Omental fat pad (tissue), 4 donors: Measurements from ENCODE around the gene SIK3. TPM values are rescaled to one million over a fixed set of nuclear protein-coding genes. Genes with fewer than 3 reads are reported as not detected.

Experiments
- ATAC-seq: fragments of 150-250 bp; one replicate; pipeline ENCODE4 v1.9.1; 2016; ENCODE audit warnings: mild to moderate bottlenecking, moderate library complexity; ENCODE audit not compliant: low FRiP score
- DNase-seq: peaks from one replicate; pipeline ENCODE4 v3.0.0-alpha.2; 2019; ENCODE audit warnings: low spot score
- CTCF ChIP-seq, 3 donors: fragments of 450-650 bp; IDR thresholded peaks; one replicate each; pipeline ENCODE4 v1.5.1; 2016 to 2017; ENCODE audit warnings: antibody characterized with exemption in 3 of 3, mild to moderate bottlenecking in 3 of 3, moderate library complexity in 2 of 3
- total RNA-seq, 4 donors: library from RNA; depleted of rRNA; stranded (reverse); fragments of >200 nt; gene quantifications; one replicate each; pipeline ENCODE4 v1.1.0, GENCODE V29; 2016

The SIK3 gene
- total RNA-seq, 4 donors from 2014 or later = 31.2 to 54.6 (median 50.2) TPM

DNA sequence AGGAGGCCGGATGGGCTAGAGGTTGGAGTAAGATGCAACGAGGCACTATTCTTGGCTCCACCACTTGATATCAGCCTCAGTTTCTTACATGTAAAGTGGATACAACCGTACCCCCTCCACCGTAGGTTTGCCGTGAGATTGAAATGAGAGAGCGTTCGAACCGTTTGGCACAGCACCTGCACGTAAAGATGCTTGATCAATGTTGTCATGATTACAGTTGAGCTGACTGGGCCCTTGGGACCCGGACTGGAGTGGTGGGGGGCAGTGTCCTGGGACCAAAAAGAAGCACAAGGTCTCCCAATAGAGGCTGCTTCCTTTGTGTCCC, 264.8 kb downstream of the SIK3 start:
- TF ChIP-seq CTCF (IDR thresholded peaks at IDR 0.05) = no peak
- DNase-seq (no peak), ATAC-seq (no peak)

DNA sequence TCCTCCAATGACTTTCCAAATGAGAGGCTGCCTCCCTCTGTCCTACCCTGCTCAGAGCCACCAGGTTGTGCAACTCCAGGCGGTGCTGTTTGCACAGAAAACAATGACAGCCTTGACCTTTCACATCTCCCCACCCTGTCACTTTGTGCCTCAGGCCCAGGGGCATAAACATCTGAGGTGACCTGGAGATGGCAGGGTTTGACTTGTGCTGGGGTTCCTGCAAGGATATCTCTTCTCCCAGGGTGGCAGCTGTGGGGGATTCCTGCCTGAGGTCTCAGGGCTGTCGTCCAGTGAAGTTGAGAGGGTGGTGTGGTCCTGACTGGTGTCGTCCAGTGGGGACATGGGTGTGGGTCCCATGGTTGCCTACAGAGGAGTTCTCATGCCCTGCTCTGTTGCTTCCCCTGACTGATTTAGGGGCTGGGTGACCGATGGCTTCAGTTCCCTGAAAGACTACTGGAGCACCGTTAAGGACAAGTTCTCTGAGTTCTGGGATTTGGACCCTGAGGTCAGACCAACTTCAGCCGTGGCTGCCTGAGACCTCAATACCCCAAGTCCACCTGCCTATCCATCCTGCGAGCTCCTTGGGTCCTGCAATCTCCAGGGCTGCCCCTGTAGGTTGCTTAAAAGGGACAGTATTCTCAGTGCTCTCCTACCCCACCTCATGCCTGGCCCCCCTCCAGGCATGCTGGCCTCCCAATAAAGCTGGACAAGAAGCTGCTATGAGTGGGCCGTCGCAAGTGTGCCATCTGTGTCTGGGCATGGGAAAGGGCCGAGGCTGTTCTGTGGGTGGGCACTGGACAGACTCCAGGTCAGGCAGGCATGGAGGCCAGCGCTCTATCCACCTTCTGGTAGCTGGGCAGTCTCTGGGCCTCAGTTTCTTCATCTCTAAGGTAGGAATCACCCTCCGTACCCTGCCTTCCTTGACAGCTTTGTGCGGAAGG, 265.6 kb downstream of the SIK3 start:
- no peak for TF ChIP-seq CTCF (IDR thresholded peaks at IDR 0.05)
- ATAC-seq = no peak
- DNase-seq = no peak

DNA sequence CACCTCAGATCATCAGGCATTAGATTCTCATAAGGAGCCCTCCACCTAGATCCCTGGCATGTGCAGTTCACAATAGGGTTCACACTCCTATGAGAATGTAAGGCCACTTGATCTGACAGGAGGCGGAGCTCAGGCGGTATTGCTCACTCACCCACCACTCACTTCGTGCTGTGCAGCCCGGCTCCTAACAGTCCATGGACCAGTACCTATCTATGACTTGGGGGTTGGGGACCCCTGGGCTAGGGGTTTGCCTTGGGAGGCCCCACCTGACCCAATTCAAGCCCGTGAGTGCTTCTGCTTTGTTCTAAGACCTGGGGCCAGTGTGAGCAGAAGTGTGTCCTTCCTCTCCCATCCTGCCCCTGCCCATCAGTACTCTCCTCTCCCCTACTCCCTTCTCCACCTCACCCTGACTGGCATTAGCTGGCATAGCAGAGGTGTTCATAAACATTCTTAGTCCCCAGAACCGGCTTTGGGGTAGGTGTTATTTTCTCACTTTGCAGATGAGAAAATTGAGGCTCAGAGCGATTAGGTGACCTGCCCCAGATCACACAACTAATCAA, 266.4 kb downstream of the SIK3 start:
- ATAC-seq (no peak), DNase-seq (no peak)
- TF ChIP-seq CTCF (IDR thresholded peaks at IDR 0.05) = no peak

DNA sequence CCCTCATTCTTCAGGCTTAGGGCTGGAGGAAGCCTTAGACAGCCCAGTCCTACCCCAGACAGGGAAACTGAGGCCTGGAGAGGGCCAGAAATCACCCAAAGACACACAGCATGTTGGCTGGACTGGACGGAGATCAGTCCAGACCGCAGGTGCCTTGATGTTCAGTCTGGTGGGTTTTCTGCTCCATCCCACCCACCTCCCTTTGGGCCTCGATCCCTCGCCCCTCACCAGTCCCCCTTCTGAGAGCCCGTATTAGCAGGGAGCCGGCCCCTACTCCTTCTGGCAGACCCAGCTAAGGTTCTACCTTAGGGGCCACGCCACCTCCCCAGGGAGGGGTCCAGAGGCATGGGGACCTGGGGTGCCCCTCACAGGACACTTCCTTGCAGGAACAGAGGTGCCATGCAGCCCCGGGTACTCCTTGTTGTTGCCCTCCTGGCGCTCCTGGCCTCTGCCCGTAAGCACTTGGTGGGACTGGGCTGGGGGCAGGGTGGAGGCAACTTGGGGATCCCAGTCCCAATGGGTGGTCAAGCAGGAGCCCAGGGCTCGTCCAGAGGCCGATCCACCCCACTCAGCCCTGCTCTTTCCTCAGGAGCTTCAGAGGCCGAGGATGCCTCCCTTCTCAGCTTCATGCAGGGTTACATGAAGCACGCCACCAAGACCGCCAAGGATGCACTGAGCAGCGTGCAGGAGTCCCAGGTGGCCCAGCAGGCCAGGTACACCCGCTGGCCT, 267.9 kb downstream of the SIK3 start:
- DNase-seq (no peak), ATAC-seq (no peak)
- no peak for TF ChIP-seq CTCF (IDR thresholded peaks at IDR 0.05)

- no peak for TF ChIP-seq CTCF (IDR thresholded peaks at IDR 0.05)
- DNase-seq (no peak), ATAC-seq (no peak)
Observed at GRCh38 chr11:116829525-116830183, 268.6 kb downstream of the SIK3 start, which contains the start of gene APOC3. Gene APOC3 (plus strand): TSS chr11:116829907. CDS start chr11:116830583, 676 bp downstream.

- no peak for DNase-seq
- TF ChIP-seq CTCF (IDR thresholded peaks at IDR 0.05) = no peak
- ATAC-seq = no peak
Observed at GRCh38 chr11:116828632-116829524, 269.4 kb downstream of the SIK3 start.
